Head of caudate nucleus (tissue), 42 donors: Measurements from ENCODE around the gene GNAO1.

Source experiments
- DNase-seq, 42 donors: peaks; one replicate each; pipeline versions ENCODE4 v3.0.0 to v3.0.0-alpha.2; 2020 to 2021; ENCODE audit warnings: mixed read lengths in 7 of 42
- intact Hi-C: fragments of 100-400 bp; cut with DNase I; formaldehyde crosslinking; loops from one replicate; pipeline ENCODE4 v1.15.0; 2022

The GNAO1 gene

GRCh38 chr16:56191156-56191815 lies at the start of gene GNAO1:
Gene GNAO1, plus strand, starts transcription at chr16:56191489. Its CDS starts 747 bp downstream, at chr16:56192236.
- peak; percentile 40 to 93 (median 86) for DNase-seq
- intact Hi-C loops: loop anchor here (5.0 kb wide), 2 partner anchors 46 to 126 kb away; no protein-coding TSS in a partner anchor

- DNase-seq: peak in 1 of 42 donors; percentile 38
- intact Hi-C loops: no loop called here
These were observed 47.6 kb upstream of the GNAO1 start for GRCh38 chr16:56143666-56144065.

GRCh38 chr16:56145369-56145768 lies 45.9 kb upstream of the GNAO1 start:
- no peak for DNase-seq
- intact Hi-C loops: no loop called here

- DNase-seq: no peak
- intact Hi-C loops: no loop called here
These were observed 39.7 kb upstream of the GNAO1 start for GRCh38 chr16:56151621-56152020.

GRCh38 chr16:56161658-56162057 lies 29.6 kb upstream of the GNAO1 start:
- intact Hi-C loops: no loop called here

GRCh38 chr16:56163089-56163488 lies 28.2 kb upstream of the GNAO1 start:
- no peak for DNase-seq
- intact Hi-C loops: no loop called here

More at GRCh38 chr16:56161658-56162057, 29.6 kb upstream of the GNAO1 start:
- DNase-seq: no peak

GRCh38 chr16:56163938-56164337 lies 27.4 kb upstream of the GNAO1 start:
- intact Hi-C loops: no loop called here
- DNase-seq: no peak

GRCh38 chr16:56164636-56165035 lies 26.7 kb upstream of the GNAO1 start:
- intact Hi-C loops: no loop called here
- DNase-seq: no peak

GRCh38 chr16:56174411-56174810 lies 16.9 kb upstream of the GNAO1 start:
- intact Hi-C loops: no loop called here
- no peak for DNase-seq

- no peak for DNase-seq
- intact Hi-C loops: no loop called here
These were observed 9.9 kb upstream of the GNAO1 start for GRCh38 chr16:56181401-56181800.

GRCh38 chr16:56183266-56183665 lies 8.0 kb upstream of the GNAO1 start:
- no peak for DNase-seq
- intact Hi-C loops: no loop called here

- intact Hi-C loops: loop anchor here (5.0 kb wide), 2 partner anchors 47 to 127 kb away; no protein-coding TSS in a partner anchor
These were observed 1.1 kb upstream of the GNAO1 start for GRCh38 chr16:56190048-56190676.

GRCh38 chr16:56190677-56191155 lies 573 bp upstream of the GNAO1 start:
- DNase-seq: peak in 16 of 42 donors; percentile 25 to 69 (median 49)
- intact Hi-C loops: loop anchor here (5.0 kb wide), 2 partner anchors 47 to 127 kb away; no protein-coding TSS in a partner anchor

More at GRCh38 chr16:56190048-56190676, 1.1 kb upstream of the GNAO1 start:
- DNase-seq: peak in 6 of 42 donors; percentile 8 to 63 (median 44)

GRCh38 chr16:56191835-56192634 lies 746 bp downstream of the GNAO1 start:
- peak in 33 of 42 donors; percentile 15 to 71 (median 48) for DNase-seq
- intact Hi-C loops: loop anchor here (5.0 kb wide), 2 partner anchors 45 to 125 kb away; no protein-coding TSS in a partner anchor

GRCh38 chr16:56192635-56192945 lies 1.3 kb downstream of the GNAO1 start:
- intact Hi-C loops: loop anchor here (5.0 kb wide), 2 partner anchors 45 to 125 kb away; no protein-coding TSS in a partner anchor
- peak in 7 of 42 donors; percentile 25 to 66 (median 37) for DNase-seq

- intact Hi-C loops: loop anchor here (5.0 kb wide), 2 partner anchors 44 to 124 kb away; no protein-coding TSS in a partner anchor
- peak in 19 of 42 donors; percentile 21 to 71 (median 40) for DNase-seq
These were observed 2.0 kb downstream of the GNAO1 start for GRCh38 chr16:56192986-56193945.

- DNase-seq: peak; percentile 77 to 95 (median 90)
These were observed 2.9 kb downstream of the GNAO1 start for GRCh38 chr16:56193951-56194726.

More at GRCh38 chr16:56193951-56194726, 2.9 kb downstream of the GNAO1 start:
- intact Hi-C loops: loop anchor here (5.0 kb wide), 2 partner anchors 43 to 123 kb away; no protein-coding TSS in a partner anchor
